IPS DF 19.7 (cell line): ENCODE data around the gene ACADL.

Source experiments
- DNase-seq: peaks from one replicate; pipeline ENCODE4 v3.0.0-alpha.2; 2013; ENCODE audit warnings: low read depth, low spot score

Gene ACADL

GRCh38 chr2:210170446-210171303 lies 54.6 kb downstream of the ACADL start:
- DNase-seq, result peak; percentile 73

DNA sequence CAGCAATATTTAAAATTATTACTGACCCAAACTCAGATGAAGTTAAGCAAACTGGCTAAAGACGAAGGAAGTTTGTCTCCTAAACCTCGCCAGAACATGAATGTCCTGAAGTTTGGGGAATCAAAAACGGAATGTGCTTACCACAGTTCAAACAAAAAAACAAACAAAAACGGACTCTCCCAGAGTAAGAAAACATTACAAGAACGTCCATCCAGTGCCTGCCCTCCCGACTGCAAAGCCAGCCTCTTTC lies 55.1 kb downstream of the ACADL start:
- DNase-seq, result no peak

DNA sequence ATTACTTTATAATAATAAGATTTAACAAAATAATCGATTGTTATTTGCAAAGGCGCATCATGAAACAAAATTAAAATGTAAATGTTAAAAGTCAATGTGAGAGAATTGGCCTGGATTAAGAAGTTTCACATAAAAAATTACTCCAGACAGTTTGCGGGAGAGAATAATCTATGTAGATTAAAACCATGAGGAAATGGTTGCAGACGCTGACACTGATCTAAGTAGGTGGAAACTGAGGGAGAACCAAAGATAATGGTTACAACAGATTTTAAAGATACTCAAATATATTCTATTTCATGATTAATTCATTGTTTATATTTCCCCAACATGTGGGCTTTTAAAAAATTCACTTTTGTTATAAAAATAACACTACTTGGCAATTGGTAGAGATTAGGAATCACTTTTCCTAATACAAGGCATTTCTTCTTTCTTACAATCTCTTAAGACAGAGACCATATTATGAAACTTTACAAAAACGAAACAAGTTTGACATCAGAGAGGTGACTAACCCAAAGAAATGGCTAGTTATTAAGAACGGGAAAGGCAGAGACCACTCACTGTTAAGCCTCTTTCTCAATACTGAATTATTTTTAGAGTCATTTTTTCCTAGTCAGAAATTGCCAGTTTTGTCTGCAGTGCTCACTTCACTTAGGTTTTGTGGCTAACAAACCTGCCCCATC lies 55.6 kb downstream of the ACADL start:
- no peak for DNase-seq

DNA sequence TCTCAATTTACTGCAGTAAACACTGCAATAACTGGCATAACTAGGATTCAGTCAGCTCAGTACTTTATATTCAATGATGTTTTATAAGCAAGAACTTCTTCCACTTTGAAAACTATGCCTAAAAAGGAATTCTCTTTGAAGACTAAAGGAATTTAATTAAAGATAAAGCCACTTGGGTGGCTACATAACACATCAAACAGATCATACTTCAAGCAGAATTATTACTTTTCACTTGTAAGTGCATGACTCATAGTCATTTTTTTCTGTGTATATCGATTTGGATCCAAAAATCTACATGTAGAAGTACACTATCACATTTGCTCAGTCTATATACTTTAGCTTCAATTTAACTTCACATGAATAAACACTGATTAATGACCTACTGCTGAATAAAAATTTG lies 58.0 kb downstream of the ACADL start:
- no peak for DNase-seq

DNA sequence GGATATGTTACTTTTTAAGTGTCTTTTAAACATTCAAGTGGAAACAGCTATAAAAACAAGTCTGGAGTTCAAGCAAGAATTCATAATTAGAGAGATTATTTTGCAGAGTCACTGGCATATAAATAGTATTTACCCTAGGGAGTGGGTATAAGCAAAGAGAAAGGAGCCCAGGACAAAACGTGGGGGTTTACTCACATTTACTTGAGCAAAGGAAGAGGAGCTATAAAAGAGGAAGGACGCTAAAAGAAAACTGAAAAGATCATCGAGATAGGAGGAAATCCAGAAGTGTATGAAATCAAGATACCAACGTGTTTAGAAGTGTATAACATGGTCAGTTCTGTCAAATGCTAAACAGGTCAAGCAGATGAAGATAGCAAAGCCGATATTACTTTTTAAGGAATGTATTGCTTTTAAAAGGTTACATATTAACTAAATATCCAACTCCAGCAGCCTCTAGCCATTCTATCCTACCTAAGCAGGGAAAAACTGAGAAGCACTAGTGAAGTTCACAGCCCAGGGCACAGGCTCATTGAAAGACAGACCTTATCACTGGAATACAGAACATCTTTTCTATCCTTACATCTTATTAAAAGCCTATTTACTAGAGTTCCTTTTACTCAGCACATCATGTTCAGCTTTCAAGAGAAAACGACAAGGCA lies 62.7 kb downstream of the ACADL start:
- no peak for DNase-seq

DNA sequence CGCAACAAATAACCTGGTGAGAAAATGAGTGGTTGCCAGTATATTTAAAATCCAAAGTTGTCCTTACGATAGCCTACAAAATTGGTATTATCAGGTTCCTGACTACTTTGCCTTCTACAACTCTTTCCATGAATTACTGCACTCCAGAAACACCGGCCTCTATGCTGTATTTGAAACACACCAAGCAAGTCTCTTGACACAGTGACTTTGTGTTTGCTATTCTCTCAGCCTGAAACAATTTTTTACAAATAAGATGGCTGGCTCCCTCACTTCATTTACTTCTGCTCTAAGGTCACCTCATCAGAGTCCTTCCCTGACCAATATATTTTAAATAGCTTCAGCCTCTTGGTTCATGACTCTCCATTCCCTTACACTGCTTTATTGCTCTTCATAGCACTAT lies 66.2 kb downstream of the ACADL start:
- DNase-seq, result no peak

- no peak for DNase-seq
These were observed 67.0 kb downstream of the ACADL start for GRCh38 chr2:210158236-210158635.

GRCh38 chr2:210157526-210157925 lies 67.7 kb downstream of the ACADL start:
- DNase-seq, result no peak

GRCh38 chr2:210147614-210148013 lies 77.6 kb downstream of the ACADL start:
- no peak for DNase-seq
